ENCODE results near the gene KCNC3.

GRCh38 chr19:50290775-50291174 lies 38.4 kb downstream of the KCNC3 start:
- TF ChIP-seq CTCF (conservative IDR thresholded peaks at IDR 0.05; ENCODE audit: low read depth, low read length) (no peak), MXI1 (IDR thresholded peaks at IDR 0.05; ENCODE audit: borderline replicate concordance, low read depth, low read length) (no peak), POLR2A (IDR thresholded peaks at IDR 0.05; ENCODE audit: low read depth, low read length) (no peak), RAD21 (IDR thresholded peaks at IDR 0.05; ENCODE audit: low read length) (no peak), NFE2L2 (IDR thresholded peaks at IDR 0.05; ENCODE audit: low read depth, low read length) (no peak), CEBPB (IDR thresholded peaks at IDR 0.05; ENCODE audit: low read depth, low read length) (no peak)

Data from IMR-90 (cell line).